ENCODE results near the gene CATSPERD.

DNA sequence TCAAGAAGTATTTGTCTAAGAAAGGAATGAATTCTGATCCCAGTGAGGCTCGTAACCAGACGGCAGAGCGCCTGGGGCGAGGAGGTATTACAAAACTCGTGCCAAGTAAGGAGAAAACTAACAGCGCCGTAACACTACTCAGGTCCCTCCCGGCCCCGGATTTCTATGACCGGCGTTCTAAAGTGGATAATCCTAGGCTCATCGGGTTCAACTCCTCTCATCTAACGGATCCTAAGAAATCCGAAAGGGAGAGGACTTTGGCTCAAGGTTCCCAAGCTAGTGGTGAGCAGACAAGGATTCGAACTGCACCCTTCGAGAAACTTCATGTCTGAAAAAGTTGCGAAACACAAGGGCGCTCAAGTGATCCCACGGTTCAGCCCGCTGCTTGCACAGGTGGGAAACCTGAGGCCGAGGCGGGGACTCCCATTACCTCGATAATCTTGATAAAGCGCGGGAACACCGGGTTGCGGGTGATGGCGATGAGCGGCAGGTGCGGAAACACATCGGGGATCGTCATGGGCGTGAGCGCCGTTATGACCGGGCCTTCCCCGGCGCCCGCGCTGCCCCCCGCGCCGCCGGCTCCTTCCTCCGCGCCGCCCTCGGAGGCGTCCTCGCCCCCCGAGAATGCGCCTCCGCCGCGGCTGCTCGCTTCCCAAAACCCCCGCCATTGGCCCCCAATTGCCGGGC is 1.0 kb upstream of the CATSPERD start:
- TF ChIP-seq POLR2A (IDR thresholded peaks at IDR 0.05) = no peak
- TF ChIP-seq, protein P1, sequence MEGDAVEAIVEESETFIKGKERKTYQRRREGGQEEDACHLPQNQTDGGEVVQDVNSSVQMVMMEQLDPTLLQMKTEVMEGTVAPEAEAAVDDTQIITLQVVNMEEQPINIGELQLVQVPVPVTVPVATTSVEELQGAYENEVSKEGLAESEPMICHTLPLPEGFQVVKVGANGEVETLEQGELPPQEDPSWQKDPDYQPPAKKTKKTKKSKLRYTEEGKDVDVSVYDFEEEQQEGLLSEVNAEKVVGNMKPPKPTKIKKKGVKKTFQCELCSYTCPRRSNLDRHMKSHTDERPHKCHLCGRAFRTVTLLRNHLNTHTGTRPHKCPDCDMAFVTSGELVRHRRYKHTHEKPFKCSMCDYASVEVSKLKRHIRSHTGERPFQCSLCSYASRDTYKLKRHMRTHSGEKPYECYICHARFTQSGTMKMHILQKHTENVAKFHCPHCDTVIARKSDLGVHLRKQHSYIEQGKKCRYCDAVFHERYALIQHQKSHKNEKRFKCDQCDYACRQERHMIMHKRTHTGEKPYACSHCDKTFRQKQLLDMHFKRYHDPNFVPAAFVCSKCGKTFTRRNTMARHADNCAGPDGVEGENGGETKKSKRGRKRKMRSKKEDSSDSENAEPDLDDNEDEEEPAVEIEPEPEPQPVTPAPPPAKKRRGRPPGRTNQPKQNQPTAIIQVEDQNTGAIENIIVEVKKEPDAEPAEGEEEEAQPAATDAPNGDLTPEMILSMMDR (IDR thresholded peaks at IDR 0.05) = no peak
